Choroid plexus epithelial cell (primary cell): ENCODE measurements around the gene PTPRU.

Experiments
- DNase-seq: peaks from one replicate; pipeline ENCODE4 v3.0.0-alpha.2; 2010; ENCODE audit warnings: low read depth
- H3K4me3 ChIP-seq: 2 replicates; pipeline ENCODE4 v1.5.1; 2011; ENCODE audit warnings: low read depth, mild to moderate bottlenecking, control low read depth, low read length, moderate library complexity
- CTCF ChIP-seq: conservative IDR thresholded peaks from 2 replicates; pipeline ENCODE4 v1.5.1; 2011; ENCODE audit warnings: low read depth, mild to moderate bottlenecking, control low read depth, inconsistent platforms, low read length, moderate library complexity

The PTPRU gene

GRCh38 chr1:29197590-29197924 is 38.8 kb upstream of the PTPRU start:
- DNase-seq, result peak; percentile 70
- peak; percentile 66 for TF ChIP-seq CTCF
- H3K4me3 ChIP-seq, result no peak overlapping the region

DNA sequence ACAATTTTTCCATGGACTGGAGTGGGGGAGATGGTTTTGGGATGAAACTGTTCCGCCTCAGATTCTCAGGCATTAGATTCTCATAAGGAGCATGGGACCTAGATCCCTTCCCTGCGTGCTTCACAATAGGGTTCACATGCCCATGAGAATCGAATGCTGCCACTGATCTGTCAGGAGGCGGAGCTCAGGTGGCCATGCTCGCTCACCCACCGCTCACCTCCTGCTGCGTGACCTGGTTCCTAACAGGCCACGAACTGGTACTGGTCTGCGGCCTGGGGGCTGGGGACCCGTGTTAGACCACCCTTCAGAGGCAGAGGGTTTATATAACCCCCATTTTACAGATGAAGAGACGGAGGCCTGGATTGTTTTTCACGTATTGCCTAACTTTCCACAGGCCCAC is 38.3 kb upstream of the PTPRU start:
- no peak for DNase-seq
- TF ChIP-seq CTCF, result no peak
- no peak overlapping the region for H3K4me3 ChIP-seq

DNA sequence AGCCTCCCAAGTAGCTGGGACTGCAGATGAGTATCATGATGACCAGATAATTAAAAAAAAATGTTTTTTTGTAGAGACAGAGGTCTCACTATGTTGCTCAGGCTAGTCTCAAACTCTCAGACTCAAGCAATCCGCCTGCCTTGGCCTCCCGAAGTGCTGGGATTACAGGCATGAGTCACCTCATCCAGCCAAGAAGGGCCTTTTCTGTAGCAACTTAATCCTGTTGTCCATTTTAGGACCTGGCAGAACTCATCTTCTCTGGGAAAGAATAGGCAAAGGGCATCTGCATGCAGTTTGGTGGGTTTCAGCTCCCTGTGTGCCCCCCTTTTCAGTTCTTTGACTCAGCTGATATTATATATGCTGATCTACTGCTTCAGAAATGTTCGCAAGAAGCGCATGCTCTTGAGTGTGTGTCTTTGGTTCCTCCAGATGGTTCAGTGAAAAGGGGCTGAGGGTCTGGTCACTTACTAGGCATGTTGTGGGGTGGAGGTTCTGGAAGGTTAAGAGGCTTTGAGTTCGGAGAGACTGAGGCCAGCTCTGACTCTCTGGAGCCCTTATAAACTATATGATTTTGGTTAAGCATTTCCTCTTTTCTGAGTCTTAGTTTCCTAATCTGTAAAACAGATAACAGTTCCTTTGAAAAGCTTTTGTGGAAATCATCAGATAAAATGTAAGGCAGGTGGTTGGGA is 35.3 kb upstream of the PTPRU start:
- H3K4me3 ChIP-seq, result no peak overlapping the region

DNA sequence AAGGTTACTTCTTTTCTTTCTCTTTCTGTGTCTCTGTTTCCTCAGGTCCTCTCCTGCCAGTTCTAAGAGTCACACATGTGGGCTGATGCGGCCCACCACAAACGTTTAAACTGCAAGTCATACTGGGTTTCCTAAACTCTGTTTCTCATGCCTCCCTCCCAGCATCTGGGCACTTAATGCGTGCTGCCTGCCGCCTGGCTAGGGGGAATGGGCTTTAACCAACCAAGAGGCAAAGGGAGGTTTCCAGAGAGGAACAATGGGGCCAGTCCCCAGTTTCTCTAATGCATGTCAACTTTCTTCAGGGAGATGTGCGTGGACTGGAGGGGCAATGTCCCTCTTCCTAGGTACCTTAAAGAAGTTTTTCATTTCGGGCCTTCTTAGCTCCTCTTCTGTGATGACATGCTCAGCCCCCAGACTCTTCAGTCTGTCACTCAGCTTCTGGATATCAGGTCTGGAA is 34.7 kb upstream of the PTPRU start:
- no peak for TF ChIP-seq CTCF
- no peak overlapping the region for H3K4me3 ChIP-seq
- DNase-seq, result no peak

More for the DNA sequence above, 35.3 kb upstream of the PTPRU start:
- no peak for TF ChIP-seq CTCF
- no peak for DNase-seq

GRCh38 chr1:29202053-29202452 is 34.3 kb upstream of the PTPRU start:
- H3K4me3 ChIP-seq, result no peak overlapping the region
- TF ChIP-seq CTCF, result no peak
- DNase-seq, result no peak

DNA sequence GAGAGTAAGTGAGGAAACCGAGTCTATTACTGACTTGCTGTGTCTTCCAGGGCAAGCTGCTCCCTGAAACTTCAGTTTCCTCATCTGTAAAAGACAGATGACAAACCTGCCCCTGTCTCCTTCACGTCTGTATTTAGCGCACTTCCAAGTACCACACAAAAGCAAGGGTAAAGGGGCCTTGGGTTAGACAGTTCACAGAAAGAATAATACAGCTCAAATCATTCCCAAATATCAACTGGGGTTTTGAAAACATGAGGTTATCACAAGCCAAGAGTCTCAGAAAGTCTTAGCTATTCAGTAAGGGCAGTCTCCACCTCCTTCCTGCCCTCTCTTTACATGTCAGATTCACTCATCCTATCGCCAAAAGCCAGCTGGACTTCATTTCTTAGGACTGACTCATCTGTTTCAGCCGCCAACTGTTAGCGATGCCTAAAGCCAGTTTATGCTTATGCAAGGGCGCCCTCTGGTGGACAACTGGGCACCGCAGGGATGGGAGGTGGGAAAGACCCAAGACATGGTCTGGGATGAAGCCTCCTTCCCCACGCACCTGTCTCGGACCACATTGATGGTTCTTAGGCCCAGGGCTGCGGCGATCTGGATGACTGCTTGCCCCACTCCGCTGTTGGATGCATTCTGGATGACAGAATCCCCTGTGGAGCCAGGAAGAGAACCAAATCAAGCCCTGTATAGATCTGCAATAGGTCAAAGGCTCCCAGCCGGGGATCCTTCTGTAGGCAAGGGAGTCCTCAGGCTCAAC is 33.6 kb upstream of the PTPRU start:
- peak; percentile 99 for TF ChIP-seq CTCF

DNA sequence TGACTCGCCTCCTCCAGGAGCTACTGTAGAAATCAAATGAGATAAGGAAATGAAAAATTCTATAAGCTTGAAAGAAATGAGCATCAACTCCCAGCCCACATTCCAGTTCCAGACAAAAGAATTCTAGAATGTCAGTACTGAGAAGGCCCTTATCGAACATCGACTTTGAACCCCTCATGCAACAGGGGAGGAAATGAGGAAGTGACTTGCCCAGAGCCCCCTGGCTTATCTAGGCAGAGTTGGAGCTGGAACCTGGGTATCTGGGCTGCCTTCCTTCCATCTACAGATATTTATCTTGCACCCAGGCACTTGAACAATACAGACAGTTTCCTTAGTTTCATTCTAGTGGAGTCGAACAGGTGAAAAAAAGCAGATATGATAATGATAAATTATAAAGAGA is 27.9 kb upstream of the PTPRU start:
- no peak for DNase-seq
- TF ChIP-seq CTCF, result no peak
- no peak overlapping the region for H3K4me3 ChIP-seq

More for the DNA sequence above, 33.6 kb upstream of the PTPRU start:
- DNase-seq, result peak; percentile 99
- no peak overlapping the region for H3K4me3 ChIP-seq
